HG03045 (cell line): Measurements from ENCODE around the gene RGS19.
"Not testable (repeated sequence)": the region's sequence is repeated elsewhere in the genome, so short reads cannot be mapped to it uniquely, and the experiment has no call there.

Experiments
- ATAC-seq: cut with Tn5 transposase; IDR thresholded peaks from one replicate; pipeline ENCODE4 v1.9.1; 2021; ENCODE audit warnings: mild to moderate bottlenecking, moderate library complexity; ENCODE audit not compliant: unreplicated experiment

The RGS19 gene

GRCh38 chr20:64079273-64080012, at the start of gene RGS19:
RGS19 (minus strand) TSS chr20:64079518; CDS start chr20:64076886, 2,632 bp downstream.
- peak; percentile 39 for ATAC-seq

GRCh38 chr20:64123517-64123916, 44.2 kb upstream of the RGS19 start:
- not testable (repeated sequence) for ATAC-seq

GRCh38 chr20:64122927-64123326, 43.6 kb upstream of the RGS19 start:
- not testable (repeated sequence) for ATAC-seq

- ATAC-seq = no peak
Measured at GRCh38 chr20:64121586-64121985, 42.3 kb upstream of the RGS19 start.

- no peak for ATAC-seq
Measured at GRCh38 chr20:64119681-64120341, 40.5 kb upstream of the RGS19 start.

- ATAC-seq = no peak
Measured at GRCh38 chr20:64119301-64119680, 40.0 kb upstream of the RGS19 start.

GRCh38 chr20:64117432-64117777, 38.1 kb upstream of the RGS19 start:
- ATAC-seq = not testable (repeated sequence)

GRCh38 chr20:64116541-64117431, 37.5 kb upstream of the RGS19 start:
- ATAC-seq = no peak

- ATAC-seq = no peak
Measured at GRCh38 chr20:64116016-64116415, 36.7 kb upstream of the RGS19 start.

GRCh38 chr20:64115171-64115911, 36.0 kb upstream of the RGS19 start:
- ATAC-seq = no peak

- ATAC-seq = no peak
Measured at GRCh38 chr20:64114356-64114971, 35.1 kb upstream of the RGS19 start.

GRCh38 chr20:64113796-64114355, 34.6 kb upstream of the RGS19 start:
- ATAC-seq = no peak

- ATAC-seq = no peak
Measured at GRCh38 chr20:64113444-64113775, 34.1 kb upstream of the RGS19 start.

- ATAC-seq = no peak
Measured at GRCh38 chr20:64112691-64113443, 33.5 kb upstream of the RGS19 start.

GRCh38 chr20:64111841-64112641, 32.7 kb upstream of the RGS19 start:
- no peak for ATAC-seq

- no peak for ATAC-seq
Measured at GRCh38 chr20:64110411-64111068, 31.2 kb upstream of the RGS19 start.

- no peak for ATAC-seq
Measured at GRCh38 chr20:64109831-64110391, 30.6 kb upstream of the RGS19 start.
